ENCODE results near the gene VAMP3. TPM values are rescaled to one million over a fixed set of nuclear protein-coding genes. Genes with fewer than 3 reads are reported as not detected.

The VAMP3 gene
- total RNA-seq, 1 donor: 101 TPM

- Histone ChIP-seq H3K27ac (ENCODE audit: low read depth, low read length) (no peak overlapping the region), H3K9me3 (ENCODE audit: low read depth, low read length) (no peaks in the 10 kb centered on the region), H2AFZ (ENCODE audit: low read length) (no peak overlapping the region), H3K27me3 (ENCODE audit: insufficient read depth, low read length) (no peaks in the 10 kb centered on the region), H3K36me3 (ENCODE audit: insufficient read depth, low read length) (peaks cover 30% of the 10 kb centered on the region), H3K4me2 (ENCODE audit: insufficient read depth, low read length) (no peak overlapping the region), H3K4me1 (ENCODE audit: insufficient read depth, low read length) (peaks cover 7% of the 10 kb centered on the region), H3K4me3 (ENCODE audit: insufficient read depth, low read length) (no peak overlapping the region), H3K79me2 (ENCODE audit: insufficient read depth, low read length) (no peaks in the 10 kb centered on the region), H4K20me1 (ENCODE audit: insufficient read depth, low read length) (no peaks in the 10 kb centered on the region)
- TF ChIP-seq, protein P1, sequence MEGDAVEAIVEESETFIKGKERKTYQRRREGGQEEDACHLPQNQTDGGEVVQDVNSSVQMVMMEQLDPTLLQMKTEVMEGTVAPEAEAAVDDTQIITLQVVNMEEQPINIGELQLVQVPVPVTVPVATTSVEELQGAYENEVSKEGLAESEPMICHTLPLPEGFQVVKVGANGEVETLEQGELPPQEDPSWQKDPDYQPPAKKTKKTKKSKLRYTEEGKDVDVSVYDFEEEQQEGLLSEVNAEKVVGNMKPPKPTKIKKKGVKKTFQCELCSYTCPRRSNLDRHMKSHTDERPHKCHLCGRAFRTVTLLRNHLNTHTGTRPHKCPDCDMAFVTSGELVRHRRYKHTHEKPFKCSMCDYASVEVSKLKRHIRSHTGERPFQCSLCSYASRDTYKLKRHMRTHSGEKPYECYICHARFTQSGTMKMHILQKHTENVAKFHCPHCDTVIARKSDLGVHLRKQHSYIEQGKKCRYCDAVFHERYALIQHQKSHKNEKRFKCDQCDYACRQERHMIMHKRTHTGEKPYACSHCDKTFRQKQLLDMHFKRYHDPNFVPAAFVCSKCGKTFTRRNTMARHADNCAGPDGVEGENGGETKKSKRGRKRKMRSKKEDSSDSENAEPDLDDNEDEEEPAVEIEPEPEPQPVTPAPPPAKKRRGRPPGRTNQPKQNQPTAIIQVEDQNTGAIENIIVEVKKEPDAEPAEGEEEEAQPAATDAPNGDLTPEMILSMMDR (IDR thresholded peaks at IDR 0.05; ENCODE audit: extremely low read depth, low read depth, low read length): no peak
- DNase-seq (ENCODE audit: insufficient read length, low spot score, missing footprints): no peak
Observed at GRCh38 chr1:7811476-7811875, 40.4 kb downstream of the VAMP3 start.

DNA sequence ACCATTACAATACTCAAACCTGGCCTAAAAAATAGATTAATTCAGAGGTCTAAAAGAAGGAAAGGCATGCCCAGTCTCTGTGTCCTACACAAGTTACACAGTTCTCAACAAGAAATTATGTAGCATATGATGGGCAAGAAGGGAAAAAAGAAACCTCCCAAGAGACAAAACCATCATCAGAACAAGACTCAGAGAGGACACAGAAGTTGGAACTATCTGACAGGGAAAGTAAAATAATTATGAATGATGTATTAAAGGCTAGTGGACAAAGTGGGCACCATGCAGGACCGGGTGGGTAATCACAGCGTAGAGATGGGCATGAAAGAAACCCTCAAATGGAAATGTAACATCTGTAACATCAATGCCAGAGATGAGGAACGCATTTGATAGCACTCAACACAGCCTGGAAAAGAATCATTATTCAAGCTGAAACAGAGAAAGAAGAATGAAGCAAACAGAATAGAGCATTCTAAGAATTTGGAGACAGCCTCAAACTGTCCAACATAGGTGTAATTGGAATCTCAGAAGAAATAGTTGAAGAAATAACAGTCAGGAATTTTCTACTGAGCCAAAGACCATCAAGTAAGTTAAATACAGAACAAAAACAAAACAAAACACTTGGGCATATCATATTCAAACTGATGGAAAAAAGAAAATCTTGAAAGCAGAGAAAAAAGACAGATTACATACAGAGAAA lies 42.7 kb downstream of the VAMP3 start:
- Histone ChIP-seq H3K36me3 (ENCODE audit: insufficient read depth, low read length) (peaks cover 25% of the 10 kb centered on the region), H3K4me2 (ENCODE audit: insufficient read depth, low read length) (no peak overlapping the region), H3K79me2 (ENCODE audit: insufficient read depth, low read length) (no peaks in the 10 kb centered on the region), H3K4me3 (ENCODE audit: insufficient read depth, low read length) (no peak overlapping the region), H3K9me3 (ENCODE audit: low read depth, low read length) (no peaks in the 10 kb centered on the region), H3K27ac (ENCODE audit: low read depth, low read length) (no peak overlapping the region), H3K27me3 (ENCODE audit: insufficient read depth, low read length) (no peaks in the 10 kb centered on the region), H3K4me1 (ENCODE audit: insufficient read depth, low read length) (peaks cover 7% of the 10 kb centered on the region), H4K20me1 (ENCODE audit: insufficient read depth, low read length) (no peaks in the 10 kb centered on the region), H2AFZ (ENCODE audit: low read length) (no peak overlapping the region)
- TF ChIP-seq, protein P1 (IDR thresholded peaks at IDR 0.05; ENCODE audit: extremely low read depth, low read depth, low read length): no peak
- no peak for DNase-seq (ENCODE audit: insufficient read length, low spot score, missing footprints)

DNA sequence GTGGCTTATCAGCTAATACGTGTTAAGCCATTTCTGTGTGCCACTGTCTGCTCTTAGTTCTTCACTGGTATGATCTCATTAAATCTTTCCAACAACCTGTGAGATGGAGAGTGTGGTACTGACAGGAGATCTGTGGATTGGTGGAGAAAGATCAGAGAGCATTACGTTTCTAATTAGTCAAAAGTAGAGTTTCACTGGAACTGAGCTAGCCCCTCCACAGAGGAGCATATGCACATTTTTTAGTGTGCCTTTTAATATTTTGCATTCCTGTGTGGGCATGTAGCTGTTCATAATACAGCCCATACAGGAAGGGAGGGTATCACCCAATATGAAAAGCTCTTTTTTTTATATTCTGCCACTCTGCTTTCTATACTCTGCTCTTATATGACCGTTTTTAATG lies 50.2 kb downstream of the VAMP3 start:
- Histone ChIP-seq H3K79me2 (ENCODE audit: insufficient read depth, low read length) (no peaks in the 10 kb centered on the region), H3K4me1 (ENCODE audit: insufficient read depth, low read length) (no peaks in the 10 kb centered on the region), H3K27ac (ENCODE audit: low read depth, low read length) (no peak overlapping the region), H2AFZ (ENCODE audit: low read length) (no peak overlapping the region), H4K20me1 (ENCODE audit: insufficient read depth, low read length) (no peaks in the 10 kb centered on the region), H3K9me3 (ENCODE audit: low read depth, low read length) (no peaks in the 10 kb centered on the region), H3K27me3 (ENCODE audit: insufficient read depth, low read length) (no peaks in the 10 kb centered on the region), H3K4me2 (ENCODE audit: insufficient read depth, low read length) (no peak overlapping the region), H3K36me3 (ENCODE audit: insufficient read depth, low read length) (peaks cover 14% of the 10 kb centered on the region), H3K4me3 (ENCODE audit: insufficient read depth, low read length) (no peak overlapping the region)
- TF ChIP-seq, protein P1 (IDR thresholded peaks at IDR 0.05; ENCODE audit: extremely low read depth, low read depth, low read length): no peak
- no peak for DNase-seq (ENCODE audit: insufficient read length, low spot score, missing footprints)

DNA sequence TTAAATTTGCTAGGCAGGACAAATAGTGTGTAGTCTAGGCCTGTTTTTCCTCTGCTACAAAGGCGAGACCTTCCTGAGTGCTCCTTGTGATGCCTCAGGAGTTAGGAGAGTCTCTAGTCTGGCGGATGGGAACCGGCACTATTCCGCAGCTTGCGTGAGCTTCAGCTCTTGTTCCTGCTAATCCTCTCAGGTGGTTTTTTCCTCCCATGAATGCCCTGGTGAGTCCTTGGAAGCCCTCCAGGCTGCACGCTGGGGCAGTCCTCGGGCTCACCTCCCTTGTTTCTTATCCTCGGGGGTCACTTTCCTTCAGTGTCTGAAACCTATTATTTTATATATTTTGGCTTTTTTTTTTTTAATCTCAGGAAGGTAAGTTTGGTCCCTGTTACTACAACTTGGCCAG lies 53.6 kb downstream of the VAMP3 start:
- Histone ChIP-seq H3K4me3 (ENCODE audit: insufficient read depth, low read length) (no peak overlapping the region), H3K9me3 (ENCODE audit: low read depth, low read length) (no peaks in the 10 kb centered on the region), H3K4me1 (ENCODE audit: insufficient read depth, low read length) (no peaks in the 10 kb centered on the region), H4K20me1 (ENCODE audit: insufficient read depth, low read length) (no peaks in the 10 kb centered on the region), H2AFZ (ENCODE audit: low read length) (no peak overlapping the region), H3K36me3 (ENCODE audit: insufficient read depth, low read length) (peaks cover 37% of the 10 kb centered on the region), H3K79me2 (ENCODE audit: insufficient read depth, low read length) (no peaks in the 10 kb centered on the region), H3K27me3 (ENCODE audit: insufficient read depth, low read length) (no peaks in the 10 kb centered on the region), H3K27ac (ENCODE audit: low read depth, low read length) (no peak overlapping the region), H3K4me2 (ENCODE audit: insufficient read depth, low read length) (no peak overlapping the region)
- DNase-seq (ENCODE audit: insufficient read length, low spot score, missing footprints): no peak
- TF ChIP-seq, protein P1 (IDR thresholded peaks at IDR 0.05; ENCODE audit: extremely low read depth, low read depth, low read length): no peak
